DMS79 treated with DMSO at 0.1 percent for 48 hours (cell line): ENCODE measurements around the gene MEGF10.
"Not testable (repeated sequence)": the region's sequence is repeated elsewhere in the genome, so short reads cannot be mapped to it uniquely, and the experiment has no call there.

Experiments used
- DNase-seq: peaks from one replicate; lab custom pipeline; 2025; lab: John Stamatoyannopoulos, UW

The MEGF10 gene

DNA sequence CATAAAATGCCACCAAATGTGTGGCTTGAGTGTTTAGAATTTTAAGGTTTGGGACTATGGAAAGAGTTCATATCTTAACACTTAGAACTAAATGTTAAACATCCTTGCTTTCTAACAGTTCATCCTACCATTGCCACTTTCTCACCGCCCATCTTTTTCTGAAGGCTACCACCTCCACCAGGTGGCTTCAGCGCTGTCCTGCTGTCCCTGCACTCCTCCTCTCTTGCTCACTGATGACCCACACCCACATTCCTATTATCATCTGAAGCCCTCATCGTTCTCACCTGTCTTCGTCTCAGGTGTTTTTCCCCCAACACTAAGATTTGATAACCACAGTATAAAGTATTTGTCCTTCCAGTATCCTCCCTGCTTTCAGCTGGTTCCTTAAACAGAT lies 7.4 kb downstream of the MEGF10 start:
- no peak for DNase-seq

DNA sequence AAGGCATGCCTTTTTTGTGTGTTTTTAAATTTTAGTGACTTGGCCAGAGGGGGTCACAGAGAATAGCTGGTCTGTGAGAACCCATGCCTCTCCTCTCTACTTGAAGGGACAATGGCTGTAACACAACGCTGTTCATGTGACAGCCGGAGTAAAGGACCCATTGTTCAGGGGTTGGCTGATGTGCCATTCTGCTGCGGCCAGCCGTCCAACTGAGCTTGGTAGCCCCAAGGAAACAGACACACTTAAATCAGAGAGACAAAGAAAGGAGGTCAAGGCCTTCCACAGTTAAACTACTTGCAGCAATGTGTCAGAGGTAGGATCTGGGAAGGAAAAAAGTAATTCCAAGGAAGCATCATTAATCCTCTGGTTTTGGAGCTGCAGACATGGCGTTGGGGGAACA lies 8.1 kb downstream of the MEGF10 start:
- no peak for DNase-seq

DNA sequence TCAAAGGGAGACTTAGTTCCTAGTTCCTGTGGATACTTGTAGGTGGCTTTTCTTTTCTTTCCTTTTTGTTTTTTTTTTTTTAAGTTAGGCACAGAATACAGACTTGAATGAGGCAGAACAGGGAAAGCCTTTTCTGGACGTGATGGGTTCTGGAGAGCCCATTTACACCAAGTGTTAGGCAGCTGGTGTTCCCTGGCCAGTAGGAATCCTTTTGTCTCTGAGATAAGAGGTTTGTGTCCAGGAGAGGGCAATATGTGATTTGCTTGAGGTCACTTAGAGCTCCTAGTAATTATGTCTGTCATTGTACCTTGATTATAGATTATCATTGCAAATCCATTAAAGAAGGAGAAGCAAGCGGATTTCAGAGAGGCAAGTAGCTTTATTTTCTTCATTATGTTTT lies 9.1 kb downstream of the MEGF10 start:
- no peak for DNase-seq

DNA sequence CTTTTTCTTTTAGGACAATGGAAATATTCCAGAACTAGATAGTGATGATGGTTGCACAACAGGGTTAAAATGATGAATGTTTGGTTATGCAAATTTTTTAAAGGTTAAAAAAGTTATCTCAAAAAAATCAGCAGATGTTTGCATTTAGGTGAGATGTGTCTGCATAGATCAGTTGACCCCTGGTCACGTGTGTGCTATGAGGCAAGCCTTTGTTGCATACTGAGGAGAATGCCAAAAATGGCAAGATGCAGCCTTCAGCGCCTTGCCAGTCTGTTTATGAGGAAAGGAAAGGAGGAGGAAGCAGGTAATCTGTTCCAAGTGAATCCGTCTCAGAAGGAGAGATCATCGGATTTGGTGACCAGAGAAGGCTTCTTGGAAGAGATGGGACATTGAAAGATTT lies 11.9 kb downstream of the MEGF10 start:
- DNase-seq: no peak

GRCh38 chr5:127303404-127303803 lies 12.8 kb downstream of the MEGF10 start:
- no peak for DNase-seq

DNA sequence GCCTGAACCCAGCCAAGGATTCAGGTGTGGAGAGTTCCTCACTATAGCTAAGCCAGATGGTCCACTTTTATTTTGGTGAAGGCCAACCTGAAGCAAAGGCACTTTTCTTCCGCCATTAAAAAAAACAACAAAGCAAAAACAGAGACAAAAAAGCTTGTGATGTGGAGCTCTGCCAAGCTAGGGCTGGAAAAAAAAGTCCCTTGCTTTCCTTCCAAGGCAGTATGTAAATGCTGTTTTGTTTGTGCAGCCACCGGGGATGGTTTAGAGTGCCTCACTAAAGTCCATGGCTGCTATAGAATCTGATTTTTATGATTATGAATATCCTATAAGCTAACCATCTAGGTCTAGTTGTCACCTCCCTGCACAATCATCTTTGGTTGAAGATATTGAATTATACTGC lies 14.9 kb downstream of the MEGF10 start:
- DNase-seq: no peak

DNA sequence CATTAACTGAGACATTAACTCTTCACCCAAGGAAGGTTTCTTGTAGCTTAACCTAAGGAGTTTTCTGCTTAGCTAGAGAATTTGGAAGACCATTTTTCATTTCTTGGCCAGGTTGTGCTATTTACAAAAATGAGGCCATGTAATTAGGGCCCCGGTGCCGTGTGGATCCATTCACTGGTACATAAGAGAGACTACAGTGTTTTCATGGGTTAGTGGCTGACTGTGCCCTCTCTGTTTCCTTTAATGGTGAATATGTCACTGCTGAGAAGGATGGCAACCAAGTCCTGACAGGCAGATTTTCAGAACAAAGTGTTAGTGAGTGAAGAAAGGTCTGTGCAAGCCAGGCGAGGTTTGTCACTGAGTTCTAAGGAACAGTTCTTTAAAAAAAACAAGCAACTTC lies 15.4 kb downstream of the MEGF10 start:
- DNase-seq: no peak

GRCh38 chr5:127306647-127307046 lies 16.1 kb downstream of the MEGF10 start:
- DNase-seq: no peak

DNA sequence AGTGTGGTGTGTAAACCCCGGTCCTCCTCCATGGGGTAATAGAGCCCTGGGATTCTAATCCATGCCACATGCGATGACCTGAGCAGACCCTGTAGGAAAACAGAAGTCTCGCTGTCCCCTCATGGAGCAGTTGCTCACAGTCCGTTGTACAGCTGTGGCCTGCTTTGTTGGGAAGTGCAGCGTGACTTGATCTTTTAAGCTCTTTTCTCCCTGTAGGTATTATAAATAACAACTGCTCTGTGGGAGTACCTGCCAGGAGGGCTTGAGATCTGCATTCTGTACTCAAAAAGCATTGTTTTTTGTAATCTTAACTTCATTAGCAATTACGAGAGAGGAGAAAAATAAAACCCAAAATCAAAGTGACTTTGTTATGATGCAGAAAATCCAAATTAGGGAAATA lies 17.3 kb downstream of the MEGF10 start:
- DNase-seq: no peak

DNA sequence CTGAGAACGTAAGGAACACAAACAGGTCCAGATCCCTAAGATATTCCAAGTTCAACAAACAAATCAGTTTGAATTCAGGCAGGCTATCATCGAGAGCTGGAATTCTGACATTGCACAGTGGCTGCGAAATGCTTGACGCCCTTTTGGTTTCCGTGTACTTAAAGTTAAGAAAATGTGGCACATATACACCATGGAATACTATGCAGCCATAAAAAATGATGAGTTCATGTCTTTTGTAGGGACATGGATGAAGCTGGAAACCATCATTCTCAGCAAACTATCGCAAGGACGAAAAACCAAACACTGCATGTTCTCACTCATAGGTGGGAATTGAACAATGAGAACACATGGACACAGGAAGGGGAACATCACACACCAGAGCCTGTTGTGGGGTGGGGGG lies 17.7 kb downstream of the MEGF10 start:
- not testable (repeated sequence) for DNase-seq

DNA sequence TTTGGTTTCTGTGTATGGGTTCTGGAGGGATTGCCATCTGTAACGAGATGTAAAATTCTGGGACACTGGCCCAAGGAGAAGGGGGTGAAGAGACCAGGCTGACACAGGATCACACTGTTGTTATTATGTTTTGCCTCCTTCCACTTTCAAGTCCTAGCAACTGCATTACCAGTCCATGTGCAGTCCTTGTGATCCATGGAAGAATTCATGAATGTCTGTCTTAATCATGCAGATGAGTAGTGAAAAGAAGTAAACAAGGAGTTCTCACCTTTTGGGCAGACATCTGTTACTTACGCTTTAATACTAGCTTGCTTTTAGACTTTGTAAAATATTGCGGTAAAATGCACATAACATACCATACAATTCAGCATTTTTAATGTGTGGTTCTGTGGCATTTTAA lies 18.3 kb downstream of the MEGF10 start:
- no peak for DNase-seq

DNA sequence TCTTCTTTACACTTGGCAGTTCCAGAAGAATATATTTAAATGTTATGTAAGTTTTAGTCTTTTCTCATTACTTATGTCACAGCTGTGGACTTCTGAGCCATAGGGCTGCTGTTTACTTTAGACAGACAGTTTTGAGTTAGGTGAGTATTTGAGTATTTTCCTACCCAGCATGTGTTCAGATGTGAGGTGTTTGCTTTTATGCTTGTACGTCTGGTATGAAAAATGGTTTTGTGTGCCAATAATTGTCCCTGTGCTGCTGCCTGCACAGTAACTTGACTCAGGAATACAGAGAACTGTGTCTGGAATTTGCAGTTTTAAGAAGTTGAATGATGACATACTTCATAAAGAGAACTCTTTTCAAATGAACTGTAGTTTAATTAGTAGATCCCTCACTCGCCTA lies 20.8 kb downstream of the MEGF10 start:
- DNase-seq: no peak

DNA sequence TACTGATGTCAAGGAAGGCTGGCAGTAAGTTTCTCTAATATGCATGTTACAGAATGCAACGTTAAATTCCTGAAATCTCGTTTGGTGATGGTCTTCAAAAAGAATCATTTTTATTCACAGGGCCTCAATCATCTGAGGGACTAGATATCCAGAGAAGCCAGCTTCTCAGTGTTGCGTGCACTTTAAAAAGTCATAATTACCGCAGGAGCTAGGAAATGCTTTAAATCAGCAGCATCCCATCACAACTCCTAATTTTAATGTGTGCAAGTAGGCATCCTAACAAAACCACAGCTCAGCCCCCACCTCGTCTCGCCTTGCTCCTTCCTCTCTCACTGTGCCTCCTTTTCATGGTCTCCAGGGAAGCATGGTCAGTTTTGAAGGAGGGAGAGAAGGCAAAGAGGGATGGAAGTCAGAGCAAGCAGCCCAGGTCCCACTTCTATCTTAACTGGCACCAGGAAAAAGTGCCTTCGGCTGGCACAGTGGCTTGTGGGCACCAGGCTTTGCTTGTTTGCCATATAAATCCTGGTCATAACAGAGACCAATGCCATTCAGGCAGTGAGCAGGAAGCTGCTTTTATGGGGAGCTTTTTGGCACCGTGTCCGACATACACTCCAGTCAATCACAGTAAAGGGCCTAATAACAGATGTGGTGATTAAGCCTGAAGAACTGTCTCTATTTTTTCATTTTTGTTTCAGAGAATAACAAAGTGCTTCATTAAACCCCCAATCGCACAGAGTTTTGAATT lies 21.4 kb downstream of the MEGF10 start:
- DNase-seq: no peak

DNA sequence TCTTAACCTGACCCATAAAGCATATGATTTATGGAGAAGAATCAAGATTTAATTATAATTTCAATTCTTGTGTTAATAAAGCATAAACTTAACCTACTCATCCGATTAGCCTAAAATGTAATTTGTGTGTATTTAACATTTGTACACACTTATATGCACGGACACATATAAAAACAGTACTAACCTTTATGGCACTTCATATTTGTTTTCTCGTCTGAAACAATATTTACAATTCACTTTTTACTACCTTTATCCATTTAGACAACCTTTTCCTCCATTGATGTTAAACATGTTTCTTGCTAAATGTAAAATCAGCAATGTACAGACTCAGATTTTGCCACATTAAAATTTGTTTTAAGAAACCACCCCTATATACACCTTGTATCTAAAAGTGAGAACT lies 22.8 kb downstream of the MEGF10 start:
- DNase-seq: no peak

DNA sequence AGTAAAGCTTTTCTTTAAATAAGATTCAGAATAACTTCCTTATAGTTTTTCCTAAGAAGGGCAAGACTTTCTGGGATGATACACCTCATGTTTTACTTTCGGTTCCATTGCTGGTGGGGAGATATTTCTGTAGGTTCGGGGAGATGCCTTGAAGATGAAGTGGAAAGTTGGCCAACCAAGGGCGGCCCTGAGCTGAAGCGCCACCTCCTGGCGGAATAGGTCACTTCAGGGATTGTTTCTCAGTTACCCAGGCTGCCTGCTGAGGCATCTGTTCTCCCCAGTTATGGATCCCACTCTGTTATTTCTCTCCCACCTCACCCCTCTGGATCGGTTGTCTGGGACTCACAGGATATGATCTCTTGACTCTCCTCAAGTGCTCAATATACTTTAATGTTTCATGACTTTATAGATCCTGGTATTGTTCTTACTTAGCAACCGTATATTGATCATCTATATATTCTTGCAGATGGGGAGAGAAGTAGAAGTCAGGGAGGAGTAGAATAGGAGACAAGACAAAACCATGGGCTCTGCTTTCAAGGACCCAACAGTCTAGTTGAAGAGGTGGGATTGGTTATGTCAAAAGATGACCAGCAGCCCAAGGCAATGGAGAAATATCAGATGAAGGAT lies 23.4 kb downstream of the MEGF10 start:
- DNase-seq: peak; percentile 1

DNA sequence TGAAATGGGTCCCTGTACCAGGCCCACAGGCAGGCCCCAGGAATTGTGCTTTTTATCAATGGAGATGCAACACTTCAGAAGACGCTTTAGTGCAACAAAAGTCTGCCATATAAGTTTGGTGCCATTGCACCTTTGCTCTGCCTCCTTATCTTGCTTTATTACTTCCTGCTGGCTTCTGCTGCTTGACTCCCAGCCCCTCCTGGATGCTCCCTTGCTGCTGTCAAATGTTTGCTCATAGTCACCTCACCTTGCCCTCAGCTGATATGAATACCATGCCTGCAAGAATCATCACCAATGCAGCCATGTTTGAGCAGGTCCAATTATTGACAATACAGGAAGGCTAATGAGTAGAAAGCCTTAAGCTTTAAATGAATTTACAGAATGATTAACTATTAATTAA lies 25.4 kb downstream of the MEGF10 start:
- no peak for DNase-seq

- DNase-seq: not testable (repeated sequence)
These were observed 26.8 kb downstream of the MEGF10 start for GRCh38 chr5:127317385-127317784.

DNA sequence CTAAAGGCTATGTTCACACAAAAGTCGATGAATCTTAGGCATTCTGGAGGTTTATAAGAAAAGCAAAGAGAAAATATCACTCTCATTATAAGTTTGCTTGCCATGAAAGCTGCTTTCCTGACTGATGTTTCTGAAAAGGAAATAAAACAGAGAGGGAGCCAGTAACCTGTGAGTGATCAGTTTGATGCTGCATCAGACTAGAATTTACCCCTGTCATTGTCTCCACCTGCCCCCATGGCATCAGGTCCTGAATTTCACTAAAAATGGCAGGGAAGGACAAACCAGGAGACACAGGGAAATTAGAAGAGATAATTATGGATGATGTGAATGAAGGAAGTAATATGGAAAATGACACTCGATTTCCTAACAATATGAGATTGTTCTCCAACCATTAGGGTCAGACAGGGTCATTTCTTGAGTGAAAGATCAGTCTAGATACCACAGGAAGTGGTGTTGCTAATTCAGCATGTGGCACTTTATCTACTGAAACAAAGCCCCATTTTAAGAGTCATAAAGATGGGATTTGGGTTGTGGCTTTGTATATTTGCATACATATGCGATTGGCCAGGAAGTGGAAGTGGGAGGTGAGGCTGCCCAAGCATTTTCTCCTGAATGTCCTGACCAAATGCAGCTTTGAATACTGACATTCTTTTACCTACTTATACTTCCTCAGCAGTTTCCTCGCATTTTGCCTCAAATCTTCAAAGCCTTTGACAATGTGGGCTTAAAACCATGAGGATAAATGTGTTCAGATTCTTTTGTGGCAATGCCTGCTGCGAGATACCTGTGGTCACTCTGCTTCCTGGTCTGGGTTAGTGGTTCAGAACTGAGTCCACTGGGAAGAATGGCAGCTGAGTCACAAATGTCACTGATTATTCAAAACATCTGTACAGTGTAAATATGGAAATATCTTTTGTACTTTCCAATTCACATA lies 29.7 kb downstream of the MEGF10 start:
- DNase-seq: no peak

DNA sequence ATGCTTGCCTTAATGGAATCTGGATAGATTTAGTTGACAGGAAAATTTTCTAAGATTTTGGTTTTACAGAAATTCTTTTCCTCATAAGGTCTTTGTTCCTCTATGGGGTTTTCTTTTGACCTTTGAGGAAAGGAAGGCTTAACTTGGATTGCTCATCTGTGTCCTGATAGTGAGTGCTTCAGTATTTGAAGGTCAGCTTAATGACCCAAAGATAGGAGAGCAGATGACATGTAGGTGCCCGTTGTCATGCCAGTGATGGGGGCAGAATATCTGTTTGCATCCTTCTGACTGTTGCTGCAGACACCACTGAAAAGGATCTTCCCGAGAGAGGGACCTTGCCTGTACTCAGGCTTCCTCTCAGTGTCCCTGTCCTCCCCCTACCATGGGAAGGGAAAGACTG lies 30.9 kb downstream of the MEGF10 start:
- no peak for DNase-seq

DNA sequence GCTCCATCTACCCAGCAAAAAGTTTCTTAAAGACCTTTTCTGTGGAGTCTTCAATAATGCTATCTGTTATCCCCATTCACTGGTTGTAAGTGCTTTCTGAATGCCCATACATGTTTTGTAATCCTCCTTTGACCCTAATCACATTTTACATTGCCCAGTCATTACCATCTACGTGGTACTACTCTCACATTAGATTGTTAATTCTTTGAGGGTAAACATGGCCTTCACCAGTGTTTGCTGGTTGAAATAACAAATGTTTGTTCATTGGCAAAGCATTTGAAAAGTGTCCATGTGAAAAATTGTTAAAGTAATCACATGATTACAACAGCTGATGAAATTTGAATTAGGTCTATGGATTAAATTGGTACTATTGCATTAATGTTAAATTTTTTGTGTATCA lies 31.8 kb downstream of the MEGF10 start:
- DNase-seq: no peak

- DNase-seq: no peak
These were observed 34.2 kb downstream of the MEGF10 start for GRCh38 chr5:127324756-127325155.

DNA sequence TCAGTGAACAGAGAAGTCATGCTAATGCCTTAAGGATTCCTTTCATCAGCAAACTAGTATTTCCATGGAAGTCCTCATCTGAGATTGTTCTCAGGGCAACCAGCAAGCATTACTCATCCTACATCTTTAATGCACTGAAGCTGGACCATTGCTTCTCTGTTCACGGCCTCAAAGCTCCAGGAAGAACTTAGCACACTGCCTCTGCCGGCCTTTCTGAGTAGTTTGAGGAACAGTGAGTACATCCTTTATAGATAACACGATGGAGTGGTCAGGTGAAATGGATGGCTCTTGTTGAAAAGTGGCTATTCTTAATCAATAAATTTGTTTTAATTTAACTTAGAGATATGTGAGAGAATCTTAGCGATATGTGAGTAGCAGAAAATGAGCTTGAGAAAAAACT lies 35.8 kb downstream of the MEGF10 start:
- no peak for DNase-seq
